Right hindlimb (tissue), 1 donor: ENCODE results near the gene PDLIM1.

Experiments used
- DNase-seq: peaks from one replicate; pipeline ENCODE4 v3.0.0-alpha.2; 2018

The PDLIM1 gene

GRCh38 chr10:95290461-95291364 is at the start of gene PDLIM1:
Gene PDLIM1, minus strand, starts transcription at chr10:95291003. Its CDS starts 88 bp downstream, at chr10:95290915.
- DNase-seq: peak; percentile 60

GRCh38 chr10:95339863-95340262 is 49.1 kb upstream of the PDLIM1 start:
- no peak for DNase-seq

GRCh38 chr10:95337423-95338160 is 46.8 kb upstream of the PDLIM1 start:
- no peak for DNase-seq

GRCh38 chr10:95336702-95337101 is 45.9 kb upstream of the PDLIM1 start:
- DNase-seq: no peak

GRCh38 chr10:95335933-95336699 is 45.3 kb upstream of the PDLIM1 start:
- DNase-seq: no peak

- no peak for DNase-seq
Measured at GRCh38 chr10:95334805-95335144, 44.0 kb upstream of the PDLIM1 start.

- DNase-seq: peak; percentile 25
Measured at GRCh38 chr10:95333997-95334804, 43.4 kb upstream of the PDLIM1 start.

GRCh38 chr10:95332666-95333249 is 42.0 kb upstream of the PDLIM1 start:
- no peak for DNase-seq

- no peak for DNase-seq
Measured at GRCh38 chr10:95331596-95332130, 40.9 kb upstream of the PDLIM1 start.

GRCh38 chr10:95330966-95331453 is 40.2 kb upstream of the PDLIM1 start:
- no peak for DNase-seq

- DNase-seq: no peak
Measured at GRCh38 chr10:95329296-95329695, 38.5 kb upstream of the PDLIM1 start.

GRCh38 chr10:95328013-95328412 is 37.2 kb upstream of the PDLIM1 start:
- no peak for DNase-seq

GRCh38 chr10:95327367-95327766 is 36.6 kb upstream of the PDLIM1 start:
- peak; percentile 54 for DNase-seq

GRCh38 chr10:95326396-95326795 is 35.6 kb upstream of the PDLIM1 start:
- no peak for DNase-seq

- DNase-seq: no peak
Measured at GRCh38 chr10:95325863-95326262, 35.1 kb upstream of the PDLIM1 start.

- DNase-seq: no peak
Measured at GRCh38 chr10:95324436-95325268, 33.8 kb upstream of the PDLIM1 start.

GRCh38 chr10:95321554-95322301 is 30.9 kb upstream of the PDLIM1 start:
- no peak for DNase-seq

GRCh38 chr10:95319239-95319638 is 28.4 kb upstream of the PDLIM1 start:
- DNase-seq: no peak

GRCh38 chr10:95315509-95315908 is 24.7 kb upstream of the PDLIM1 start:
- no peak for DNase-seq
